Activated CD8-positive, alpha-beta T cell treated with anti-CD3 and anti-CD28 coated beads for 36 hours (primary cell): ENCODE data around the gene TTLL12. TPM values are rescaled to one million over a fixed set of nuclear protein-coding genes. Genes with fewer than 3 reads are reported as not detected.

ENCODE experiments used
- ATAC-seq: fragments of 200-7000 bp; cut with Tn5 transposase; one replicate; pipeline ENCODE4 v1.10.0; 2021; ENCODE audit warnings: mild to moderate bottlenecking, moderate library complexity
- CTCF ChIA-PET: fragments of 350-600 bp; sonication (Branson Sonifier 250); formaldehyde crosslinking; loops from one replicate; lab custom pipeline; 2021; ENCODE audit warnings: antibody characterized with exemption; lab: Charles Lee
- POLR2A ChIA-PET: fragments of 350-600 bp; sonication (Branson Sonifier 250); formaldehyde crosslinking; loops from one replicate; lab custom pipeline; 2021; ENCODE audit warnings: antibody characterized with exemption; lab: Charles Lee
- DNase-seq: peaks from one replicate; pipeline ENCODE4 v3.0.0-alpha.2; 2020
- H3K27ac Mint-ChIP-seq: one replicate; pipeline ENCODE4 v1.8.0; 2021; ENCODE audit warnings: mild to moderate bottlenecking, mixed read lengths
- H3K27me3 Mint-ChIP-seq: one replicate; pipeline ENCODE4 v1.8.0; 2021; ENCODE audit warnings: mixed read lengths
- H3K36me3 Mint-ChIP-seq: one replicate; pipeline ENCODE4 v1.8.0; 2021; ENCODE audit warnings: low read depth, mixed read lengths
- H3K4me1 Mint-ChIP-seq: one replicate; pipeline ENCODE4 v1.8.0; 2021; ENCODE audit warnings: low read depth, mixed read lengths
- H3K4me3 Mint-ChIP-seq: one replicate; pipeline ENCODE4 v1.8.0; 2021; ENCODE audit warnings: mild to moderate bottlenecking, moderate library complexity, mixed read lengths
- H3K9me3 Mint-ChIP-seq: one replicate; pipeline ENCODE4 v1.8.0; 2021; ENCODE audit warnings: mixed read lengths
- intact Hi-C: fragments of 100-400 bp; cut with micrococcal nuclease; formaldehyde crosslinking; loops from one replicate; pipeline ENCODE4 v1.10.0; 2022
- total RNA-seq, 2 experiments: library from RNA; stranded (reverse); gene quantifications; one replicate each; pipeline ENCODE4 v1.2.3, GENCODE V29; 2021
- TF ChIP-seq, protein P1 (sequence below): fragments of 200-600 bp; IDR thresholded peaks from one replicate; pipeline ENCODE4 v1.8.0; 2022; ENCODE audit warnings: antibody characterized with exemption, mild to moderate bottlenecking

TTLL12 gene
- total RNA-seq, 2 experiments from 2014 or later = 83.5 to 86.0 TPM

DNA sequence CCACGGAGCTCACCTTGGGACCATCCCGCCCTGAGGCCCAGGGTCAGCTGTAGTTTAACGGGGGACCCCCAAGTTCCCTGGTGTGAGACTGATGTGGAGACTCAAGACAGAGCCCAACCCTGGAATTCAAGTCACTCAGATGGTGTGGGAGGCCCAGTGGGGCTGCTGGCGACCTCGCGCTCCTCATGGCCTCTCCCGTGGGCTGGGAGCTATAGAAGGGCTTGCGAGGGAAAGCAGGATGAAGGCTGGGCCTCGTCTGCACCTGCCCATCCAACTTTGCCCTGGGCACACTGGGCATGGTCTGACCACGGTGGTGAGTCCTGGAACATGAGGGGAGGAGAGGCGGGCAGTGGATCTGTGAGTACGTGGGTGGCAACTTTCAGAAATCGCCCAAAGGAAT is 13.6 kb upstream of the TTLL12 start:
- H3K27ac Mint-ChIP-seq = no peak overlapping the region
- ChIA-PET POLR2A (no interaction called here), CTCF (interaction anchor here (0.8 kb wide), 1 partner anchor 28 kb away, joined by 3 read pairs; no protein-coding TSS in a partner anchor)
- no peaks in the 10 kb centered on the region for H3K9me3 Mint-ChIP-seq
- TF ChIP-seq, protein P1, sequence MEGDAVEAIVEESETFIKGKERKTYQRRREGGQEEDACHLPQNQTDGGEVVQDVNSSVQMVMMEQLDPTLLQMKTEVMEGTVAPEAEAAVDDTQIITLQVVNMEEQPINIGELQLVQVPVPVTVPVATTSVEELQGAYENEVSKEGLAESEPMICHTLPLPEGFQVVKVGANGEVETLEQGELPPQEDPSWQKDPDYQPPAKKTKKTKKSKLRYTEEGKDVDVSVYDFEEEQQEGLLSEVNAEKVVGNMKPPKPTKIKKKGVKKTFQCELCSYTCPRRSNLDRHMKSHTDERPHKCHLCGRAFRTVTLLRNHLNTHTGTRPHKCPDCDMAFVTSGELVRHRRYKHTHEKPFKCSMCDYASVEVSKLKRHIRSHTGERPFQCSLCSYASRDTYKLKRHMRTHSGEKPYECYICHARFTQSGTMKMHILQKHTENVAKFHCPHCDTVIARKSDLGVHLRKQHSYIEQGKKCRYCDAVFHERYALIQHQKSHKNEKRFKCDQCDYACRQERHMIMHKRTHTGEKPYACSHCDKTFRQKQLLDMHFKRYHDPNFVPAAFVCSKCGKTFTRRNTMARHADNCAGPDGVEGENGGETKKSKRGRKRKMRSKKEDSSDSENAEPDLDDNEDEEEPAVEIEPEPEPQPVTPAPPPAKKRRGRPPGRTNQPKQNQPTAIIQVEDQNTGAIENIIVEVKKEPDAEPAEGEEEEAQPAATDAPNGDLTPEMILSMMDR = no peak
- ATAC-seq (no peak), DNase-seq (no peak)
- H3K36me3 Mint-ChIP-seq = no peaks in the 10 kb centered on the region
- no peak overlapping the region for H3K4me3 Mint-ChIP-seq
- peaks cover 4% of the 10 kb centered on the region for H3K4me1 Mint-ChIP-seq
- no peaks in the 10 kb centered on the region for H3K27me3 Mint-ChIP-seq
- intact Hi-C loops = no loop called here

- peaks cover under 1% of the 10 kb centered on the region for H3K4me1 Mint-ChIP-seq
- DNase-seq = no peak
- H3K9me3 Mint-ChIP-seq = no peaks in the 10 kb centered on the region
- H3K27me3 Mint-ChIP-seq = no peaks in the 10 kb centered on the region
- intact Hi-C loops = no loop called here
- ATAC-seq = no peak
- TF ChIP-seq, protein P1 = no peak
- H3K36me3 Mint-ChIP-seq = no peaks in the 10 kb centered on the region
- CTCF ChIA-PET = interaction anchor here (0.8 kb wide), 2 partner anchors 17 to 28 kb away, joined by 3 read pairs; no protein-coding TSS in a partner anchor
- POLR2A ChIA-PET = interaction anchor here (0.6 kb wide), 1 partner anchor 683 kb away, joined by 3 read pairs; no protein-coding TSS in a partner anchor
- H3K27ac Mint-ChIP-seq = no peak overlapping the region
- no peak overlapping the region for H3K4me3 Mint-ChIP-seq
Measured at GRCh38 chr22:43200031-43200430, 13.1 kb upstream of the TTLL12 start.

DNA sequence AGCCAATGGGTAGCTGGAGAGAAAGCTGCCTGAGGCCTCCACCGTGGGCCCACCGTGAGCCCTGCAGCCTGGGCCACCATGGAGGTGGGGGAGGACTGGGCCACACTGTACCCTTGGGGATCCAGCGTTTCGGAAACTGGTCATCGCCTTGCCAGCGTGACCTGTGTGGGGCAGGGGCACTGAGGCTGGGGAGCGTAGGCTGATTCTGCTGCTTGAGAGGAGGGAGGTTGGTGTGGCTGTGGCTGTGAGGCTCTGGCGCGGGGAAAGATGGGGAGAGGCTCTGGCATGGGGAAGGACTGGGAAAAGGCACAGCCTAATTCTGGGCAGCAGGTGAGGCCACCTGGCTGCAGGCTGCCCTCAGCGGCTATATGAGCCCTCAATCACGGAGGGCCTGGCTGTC is 12.6 kb upstream of the TTLL12 start:
- TF ChIP-seq, protein P1 = no peak
- H3K4me3 Mint-ChIP-seq = no peak overlapping the region
- H3K4me1 Mint-ChIP-seq = no peaks in the 10 kb centered on the region
- POLR2A ChIA-PET = interaction anchor here (0.6 kb wide), 1 partner anchor 683 kb away, joined by 3 read pairs; no protein-coding TSS in a partner anchor
- ATAC-seq (no peak), DNase-seq (no peak)
- intact Hi-C loops = no loop called here
- H3K9me3 Mint-ChIP-seq = no peaks in the 10 kb centered on the region
- no peaks in the 10 kb centered on the region for H3K27me3 Mint-ChIP-seq
- H3K36me3 Mint-ChIP-seq = no peaks in the 10 kb centered on the region
- CTCF ChIA-PET = interaction anchor here (0.8 kb wide), 2 partner anchors 17 to 29 kb away, joined by 3 read pairs; no protein-coding TSS in a partner anchor
- no peak overlapping the region for H3K27ac Mint-ChIP-seq

- Mint-ChIP-seq H3K36me3 (no peaks in the 10 kb centered on the region), H3K27me3 (no peaks in the 10 kb centered on the region), H3K4me3 (no peak overlapping the region), H3K27ac (no peak overlapping the region), H3K9me3 (no peaks in the 10 kb centered on the region), H3K4me1 (no peaks in the 10 kb centered on the region)
- intact Hi-C loops = no loop called here
- DNase-seq (no peak), ATAC-seq (no peak)
- ChIA-PET CTCF (no interaction called here), POLR2A (interaction anchor here (1.9 kb wide), 1 partner anchor 23 kb away, joined by 5 read pairs; no protein-coding TSS in a partner anchor)
- TF ChIP-seq, protein P1 = no peak
Measured at GRCh38 chr22:43198936-43199335, 12.0 kb upstream of the TTLL12 start.

GRCh38 chr22:43198126-43198525 is 11.2 kb upstream of the TTLL12 start:
- intact Hi-C loops = no loop called here
- TF ChIP-seq, protein P1 = no peak
- Mint-ChIP-seq H3K9me3 (no peaks in the 10 kb centered on the region), H3K4me3 (no peak overlapping the region), H3K27me3 (no peaks in the 10 kb centered on the region), H3K27ac (no peak overlapping the region), H3K4me1 (no peaks in the 10 kb centered on the region), H3K36me3 (no peaks in the 10 kb centered on the region)
- DNase-seq = no peak
- ChIA-PET CTCF (no interaction called here), POLR2A (interaction anchor here (0.7 to 1.9 kb wide), 2 partner anchors 17 to 24 kb away, joined by 3 to 5 read pairs; no protein-coding TSS in a partner anchor)
- no peak for ATAC-seq
